HEK293 (cell line): ENCODE results near the gene NFE2L3.

Source experiments
- CTCF ChIA-PET: fragments of 350-600 bp; formaldehyde crosslinking; extraction: SDS; loops from one replicate; lab custom pipeline; 2021; ENCODE audit warnings: antibody characterized with exemption; lab: Yijun Ruan, JAX
- POLR2A ChIA-PET: fragments of 300-600 bp; formaldehyde crosslinking; extraction: SDS; loops from one replicate; lab custom pipeline; 2020; ENCODE audit warnings: antibody characterized with exemption, inconsistent platforms; lab: Yijun Ruan, JAX
- H3K27ac ChIP-seq: fragments of 200-500 bp; sonication (Bioruptor generic); 2 replicates; pipeline ENCODE4 v1.5.1; 2014; ENCODE audit warnings: low read depth, low read length, control low read depth, inconsistent platforms; ENCODE audit errors: extremely low read depth
- H3K36me3 ChIP-seq, 2 experiments: fragments of 200-500 bp in 1 of 2; sonication (Bioruptor generic) in 1 of 2; 1 replicate in 1 of 2; 2 replicates in 1 of 2; pipeline ENCODE4 v1.5.1; 2014 to 2017; ENCODE audit warnings: inconsistent platforms in 2 of 2, low read length in 2 of 2; ENCODE audit not compliant: control insufficient read depth in 2 of 2, insufficient read depth in 1 of 2
- H3K4me1 ChIP-seq: fragments of 200-500 bp; sonication (Bioruptor generic); 2 replicates; pipeline ENCODE4 v1.5.1; 2014; ENCODE audit warnings: mild to moderate bottlenecking, low read length, inconsistent platforms; ENCODE audit not compliant: control insufficient read depth, insufficient read depth
- H3K4me3 ChIP-seq: 2 replicates; pipeline ENCODE4 v1.5.1; 2011; ENCODE audit warnings: low read depth, mild to moderate bottlenecking, control low read depth, low read length, moderate library complexity
- H3K9me3 ChIP-seq: fragments of 200-500 bp; sonication (Bioruptor generic); 2 replicates; pipeline ENCODE4 v1.5.1; 2014; ENCODE audit warnings: low read depth, low read length, inconsistent platforms; ENCODE audit not compliant: control insufficient read depth, insufficient read depth
- ATF2 ChIP-seq: fragments of 450-650 bp; formaldehyde crosslinking; IDR thresholded peaks from 2 replicates; pipeline ENCODE4 v1.5.1; 2016; ENCODE audit warnings: missing biosample characterization, missing genetic modification characterization, low read depth
- GLIS1 ChIP-seq: fragments of 450-650 bp; formaldehyde crosslinking; IDR thresholded peaks from 2 replicates; pipeline ENCODE4 v1.5.1; 2016; ENCODE audit warnings: missing biosample characterization, missing genetic modification characterization
- KLF1 ChIP-seq: fragments of 450-650 bp; formaldehyde crosslinking; IDR thresholded peaks from 2 replicates; pipeline ENCODE4 v1.5.1; 2016; ENCODE audit warnings: missing biosample characterization, missing genetic modification characterization
- KLF8 ChIP-seq: fragments of 450-650 bp; formaldehyde crosslinking; IDR thresholded peaks from 2 replicates; pipeline ENCODE4 v1.5.1; 2016; ENCODE audit warnings: missing biosample characterization, missing genetic modification characterization
- PBX3 ChIP-seq: sonication (generic); formaldehyde crosslinking; IDR thresholded peaks from 2 replicates; pipeline ENCODE4 v1.8.1; 2022; ENCODE audit warnings: mild to moderate bottlenecking, moderate library complexity, missing genetic modification reagents
- PRDM6 ChIP-seq: fragments of 450-650 bp; formaldehyde crosslinking; IDR thresholded peaks from 2 replicates; pipeline ENCODE4 v1.5.1; 2017; ENCODE audit warnings: missing biosample characterization, missing genetic modification characterization
- YY2 ChIP-seq: fragments of 450-650 bp; formaldehyde crosslinking; IDR thresholded peaks from 2 replicates; pipeline ENCODE4 v1.5.1; 2016; ENCODE audit warnings: missing biosample characterization, missing genetic modification characterization
- ZBTB10 ChIP-seq: fragments of 450-650 bp; formaldehyde crosslinking; IDR thresholded peaks from 2 replicates; pipeline ENCODE4 v1.5.1; 2016; ENCODE audit warnings: missing biosample characterization, missing genetic modification characterization
- ZBTB7A ChIP-seq: fragments of 450-650 bp; formaldehyde crosslinking; IDR thresholded peaks from 2 replicates; pipeline ENCODE4 v1.5.1; 2016; ENCODE audit warnings: low read depth, missing biosample characterization, missing genetic modification characterization
- ZNF146 ChIP-seq: fragments of 450-650 bp; formaldehyde crosslinking; IDR thresholded peaks from 2 replicates; pipeline ENCODE4 v1.5.1; 2016; ENCODE audit warnings: missing biosample characterization, missing genetic modification characterization
- ZNF18 ChIP-seq: fragments of 450-650 bp; formaldehyde crosslinking; IDR thresholded peaks from 2 replicates; pipeline ENCODE4 v1.5.1; 2016; ENCODE audit warnings: missing biosample characterization, missing genetic modification characterization
- ZNF184 ChIP-seq: fragments of 450-650 bp; IDR thresholded peaks from 2 replicates; pipeline ENCODE4 v1.5.1; 2018; ENCODE audit warnings: missing biosample characterization, mild to moderate bottlenecking, missing genetic modification characterization
- ZNF19 ChIP-seq: fragments of 450-650 bp; formaldehyde crosslinking; IDR thresholded peaks from 2 replicates; pipeline ENCODE4; 2016; ENCODE audit warnings: missing biosample characterization, missing genetic modification characterization, low read depth
- ZNF202 ChIP-seq: fragments of 450-650 bp; formaldehyde crosslinking; IDR thresholded peaks from 2 replicates; pipeline ENCODE4 v1.5.1; 2016; ENCODE audit warnings: missing biosample characterization, missing genetic modification characterization, borderline replicate concordance
- ZNF280C ChIP-seq: fragments of 450-650 bp; formaldehyde crosslinking; IDR thresholded peaks from 2 replicates; pipeline ENCODE4 v1.5.1; 2016; ENCODE audit warnings: missing biosample characterization, missing genetic modification characterization
- ZNF280D ChIP-seq: fragments of 450-650 bp; formaldehyde crosslinking; IDR thresholded peaks from 2 replicates; pipeline ENCODE4 v1.5.1; 2016; ENCODE audit warnings: missing biosample characterization, missing genetic modification characterization
- ZNF292 ChIP-seq: fragments of 450-650 bp; formaldehyde crosslinking; IDR thresholded peaks from 2 replicates; pipeline ENCODE4 v1.5.1; 2016; ENCODE audit warnings: low read depth, missing biosample characterization, missing genetic modification characterization, borderline replicate concordance
- ZNF302 ChIP-seq: fragments of 450-650 bp; formaldehyde crosslinking; IDR thresholded peaks from 2 replicates; pipeline ENCODE4 v1.5.1; 2016; ENCODE audit warnings: missing biosample characterization, missing genetic modification characterization, low read depth
- ZNF548 ChIP-seq: fragments of 450-650 bp; formaldehyde crosslinking; IDR thresholded peaks from 2 replicates; pipeline ENCODE4 v1.5.1; 2016; ENCODE audit warnings: missing biosample characterization, missing genetic modification characterization
- ZNF701 ChIP-seq: fragments of 450-650 bp; formaldehyde crosslinking; IDR thresholded peaks from 2 replicates; pipeline ENCODE4 v1.5.1; 2016; ENCODE audit warnings: missing biosample characterization, missing genetic modification characterization
- ZNF76 ChIP-seq: fragments of 450-650 bp; formaldehyde crosslinking; IDR thresholded peaks from 2 replicates; pipeline ENCODE4; 2016; ENCODE audit warnings: low read depth, missing biosample characterization, missing genetic modification characterization, borderline replicate concordance

NFE2L3 gene

GRCh38 chr7:26135076-26135475 is 16.9 kb upstream of the NFE2L3 start:
- no peaks in the 10 kb centered on the region for H3K36me3 ChIP-seq
- ChIA-PET CTCF (interaction anchor here (0.9 kb wide), 1 partner anchor 23 kb away, joined by 3 read pairs; no protein-coding TSS in a partner anchor), POLR2A (no interaction called here)
- TF ChIP-seq ZNF280C (tag by site-specific recombination), result no peak
- TF ChIP-seq ZNF76 (tag by site-specific recombination), result no peak
- TF ChIP-seq ZNF292 (tag by site-specific recombination), result no peak
- no peak for TF ChIP-seq KLF8 (tag by site-specific recombination)
- TF ChIP-seq KLF1 (tag by site-specific recombination), result no peak
- no peak for TF ChIP-seq ZNF18 (tag by site-specific recombination)
- no peak for TF ChIP-seq ZBTB7A (tag by site-specific recombination)
- no peak for TF ChIP-seq PRDM6 (tag by site-specific recombination)
- no peak for TF ChIP-seq ZNF548 (tag by site-specific recombination)
- TF ChIP-seq ATF2 (tag by site-specific recombination), result no peak
- TF ChIP-seq ZNF302 (tag by site-specific recombination), result no peak
- TF ChIP-seq YY2 (tag by site-specific recombination), result no peak
- no peak for TF ChIP-seq GLIS1
- TF ChIP-seq ZNF146 (tag by site-specific recombination), result no peak
- TF ChIP-seq ZNF184 (tag by site-specific recombination), result no peak
- no peak for TF ChIP-seq PBX3 (CRISPR knock-in tag)
- H3K27ac ChIP-seq, result no peak overlapping the region
- no peaks in the 10 kb centered on the region for H3K9me3 ChIP-seq
- no peak overlapping the region for H3K4me3 ChIP-seq
- no peaks in the 10 kb centered on the region for H3K4me1 ChIP-seq

GRCh38 chr7:26135551-26135950 is 16.4 kb upstream of the NFE2L3 start:
- no peaks in the 10 kb centered on the region for H3K4me1 ChIP-seq
- no peaks in the 10 kb centered on the region for H3K36me3 ChIP-seq
- CTCF ChIA-PET, result interaction anchor here (0.9 kb wide), 1 partner anchor 24 kb away, joined by 3 read pairs; no protein-coding TSS in a partner anchor
- H3K4me3 ChIP-seq, result no peak overlapping the region
- POLR2A ChIA-PET, result no interaction called here
- no peak overlapping the region for H3K27ac ChIP-seq
- no peaks in the 10 kb centered on the region for H3K9me3 ChIP-seq
- TF ChIP-seq ZNF202 (no peak), ZNF280D (tag by site-specific recombination) (no peak), ZBTB10 (no peak), ZNF184 (tag by site-specific recombination) (no peak), ZNF19 (tag by site-specific recombination) (no peak), ZNF701 (tag by site-specific recombination) (no peak)
